Duodenal mucosa (tissue), 2 donors: Measurements from ENCODE around the gene TRAT1.

Experiments
- H3K27ac ChIP-seq: one replicate; pipeline ENCODE4 v1.7.0; 2013; ENCODE audit warnings: low read depth, low read length
- H3K27me3 ChIP-seq, 2 donors: one replicate each; pipeline ENCODE4 v1.7.0; 2013; ENCODE audit warnings: low read length in 2 of 2, control low read depth in 1 of 2; ENCODE audit not compliant: insufficient read depth in 2 of 2, control insufficient read depth in 1 of 2
- H3K36me3 ChIP-seq, 2 donors: one replicate each; pipeline ENCODE4 v1.7.0; 2013; ENCODE audit warnings: low read length in 2 of 2, control low read depth in 1 of 2; ENCODE audit not compliant: insufficient read depth in 2 of 2, control insufficient read depth in 1 of 2
- H3K4me1 ChIP-seq, 2 donors: one replicate each; pipeline ENCODE4 v1.7.0; 2013; ENCODE audit warnings: low read length in 2 of 2, control low read depth in 1 of 2; ENCODE audit not compliant: insufficient read depth in 2 of 2, control insufficient read depth in 1 of 2
- H3K4me3 ChIP-seq, 2 donors: one replicate each; pipeline ENCODE4 v1.7.0; 2013; ENCODE audit warnings: low read length in 2 of 2, low read depth in 1 of 2
- H3K9ac ChIP-seq, 2 donors: one replicate each; pipeline ENCODE4 v1.7.0; 2013; ENCODE audit warnings: low read length in 2 of 2, low read depth in 1 of 2
- H3K9me3 ChIP-seq, 2 donors: one replicate each; pipeline ENCODE4 v1.7.0; 2013; ENCODE audit warnings: low read length in 2 of 2, control low read depth in 1 of 2; ENCODE audit not compliant: control insufficient read depth in 1 of 2

The TRAT1 gene, protein sequence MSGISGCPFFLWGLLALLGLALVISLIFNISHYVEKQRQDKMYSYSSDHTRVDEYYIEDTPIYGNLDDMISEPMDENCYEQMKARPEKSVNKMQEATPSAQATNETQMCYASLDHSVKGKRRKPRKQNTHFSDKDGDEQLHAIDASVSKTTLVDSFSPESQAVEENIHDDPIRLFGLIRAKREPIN

DNA sequence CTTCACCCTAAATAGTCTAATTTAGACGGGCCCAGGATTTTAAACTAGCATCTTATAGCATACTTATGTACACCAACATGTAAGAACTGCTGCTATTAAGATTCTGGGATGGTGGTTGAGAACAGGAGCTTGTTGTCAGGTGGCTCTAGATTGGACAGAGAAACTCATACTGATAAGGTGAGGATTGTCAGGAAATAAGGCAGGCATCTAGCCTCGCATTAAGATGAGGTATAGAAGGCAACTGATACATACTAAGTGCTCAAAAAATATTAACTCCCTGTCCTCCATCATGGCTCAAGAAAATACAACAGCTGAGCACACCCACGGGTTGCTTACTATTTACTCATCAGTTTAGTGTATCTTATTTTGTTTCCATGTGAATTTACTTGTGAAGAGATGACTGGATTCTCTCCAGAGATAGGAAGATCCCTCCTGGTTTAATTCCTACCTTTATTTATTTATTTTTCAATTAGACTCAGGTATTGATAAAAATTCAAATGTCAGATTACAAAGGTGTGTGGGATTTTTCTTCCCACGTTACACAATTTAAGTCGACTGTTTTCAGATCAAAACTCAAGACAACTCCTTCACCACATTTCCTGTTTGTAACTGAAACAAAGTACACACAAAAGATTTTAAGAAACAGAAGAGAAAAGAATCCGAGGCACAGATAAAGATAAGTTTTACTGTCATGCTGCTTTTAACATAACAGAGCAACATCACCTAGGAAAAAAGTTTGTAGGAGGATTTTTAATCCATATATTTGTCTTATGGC is at the start of gene TRAT1:
Gene TRAT1 (plus strand): TSS at position 664 of the 775 bp plus-strand sequence. CDS start 142 bp downstream, outside the sequence.
- Histone ChIP-seq H3K36me3 (no peaks in the 10 kb centered on the region), H3K4me1 (no peaks in the 10 kb centered on the region), H3K9me3 (no peaks in the 10 kb centered on the region), H3K27me3 (no peaks in the 10 kb centered on the region), H3K4me3 (no peak within 1 kb of the TSS), H3K9ac (peak within 1 kb of the TSS in 1 of 2 donors; percentile 35), H3K27ac (no peak within 1 kb of the TSS)

DNA sequence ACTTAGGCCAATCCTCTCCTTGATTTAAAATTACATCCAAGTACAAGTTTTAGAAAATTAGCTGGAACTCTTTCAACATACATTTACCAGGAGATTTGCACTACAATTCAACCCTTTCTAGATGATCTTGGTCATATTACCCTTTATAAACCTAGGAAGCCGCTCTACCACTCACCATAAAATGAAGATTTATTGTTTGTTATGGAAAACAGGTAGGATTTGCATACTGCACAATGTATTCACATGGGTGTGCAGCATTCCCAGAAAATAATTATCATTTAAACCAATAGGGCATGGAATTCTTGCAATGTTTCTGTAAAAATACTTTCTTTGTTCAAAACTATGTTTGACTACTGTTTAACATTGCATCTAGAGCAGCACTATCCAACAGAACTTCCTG is 46.9 kb upstream of the TRAT1 start:
- Histone ChIP-seq H3K4me1 (no peaks in the 10 kb centered on the region), H3K27ac (no peak overlapping the region), H3K9ac (no peak overlapping the region), H3K9me3 (no peaks in the 10 kb centered on the region), H3K36me3 (no peaks in the 10 kb centered on the region), H3K27me3 (no peaks in the 10 kb centered on the region), H3K4me3 (no peak overlapping the region)

DNA sequence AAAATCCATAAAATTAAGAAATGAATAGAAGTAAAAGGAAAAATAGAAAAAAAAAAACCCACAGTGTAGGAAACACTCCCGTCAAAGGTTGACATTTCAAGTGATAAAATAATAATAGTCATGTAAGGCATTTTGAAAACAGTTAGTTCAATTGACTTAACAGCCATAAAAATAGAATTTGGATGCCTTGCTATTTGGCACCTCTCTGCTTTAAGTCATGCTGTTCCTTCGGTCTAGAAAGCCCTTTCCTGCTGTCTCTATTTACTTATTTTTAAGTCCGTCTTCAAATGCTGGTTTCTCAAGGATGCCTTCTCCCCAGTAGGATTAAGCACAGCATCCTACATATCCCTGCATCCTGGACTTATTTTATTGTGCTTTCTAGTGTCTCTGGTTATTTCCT is 43.1 kb upstream of the TRAT1 start:
- Histone ChIP-seq H3K4me3 (no peak overlapping the region), H3K9me3 (no peaks in the 10 kb centered on the region), H3K4me1 (no peaks in the 10 kb centered on the region), H3K27me3 (no peaks in the 10 kb centered on the region), H3K9ac (no peak overlapping the region), H3K36me3 (no peaks in the 10 kb centered on the region), H3K27ac (no peak overlapping the region)

DNA sequence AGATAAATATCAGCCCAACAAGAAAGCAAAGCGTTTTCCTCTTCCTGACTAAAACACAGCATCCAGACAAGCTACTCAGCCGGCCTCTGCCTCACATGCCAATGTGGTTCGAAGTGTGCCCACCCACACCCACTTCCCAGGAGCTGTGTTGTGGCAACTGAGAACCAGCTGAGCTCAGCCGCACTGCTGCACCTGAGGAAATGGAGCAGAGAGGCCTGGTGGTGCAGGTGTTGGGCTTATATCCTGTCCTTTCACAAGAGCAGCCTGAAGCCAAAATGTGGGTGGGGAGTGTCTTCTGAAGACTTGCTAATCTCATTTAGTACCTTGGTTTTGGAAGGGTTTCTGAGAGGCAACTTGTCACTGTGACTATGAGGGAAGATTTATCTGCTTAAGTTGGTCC is 42.4 kb upstream of the TRAT1 start:
- H3K4me1 ChIP-seq, result no peaks in the 10 kb centered on the region
- no peak overlapping the region for H3K9ac ChIP-seq
- H3K27me3 ChIP-seq, result no peaks in the 10 kb centered on the region
- no peaks in the 10 kb centered on the region for H3K9me3 ChIP-seq
- no peaks in the 10 kb centered on the region for H3K36me3 ChIP-seq
- H3K27ac ChIP-seq, result no peak overlapping the region
- no peak overlapping the region for H3K4me3 ChIP-seq

DNA sequence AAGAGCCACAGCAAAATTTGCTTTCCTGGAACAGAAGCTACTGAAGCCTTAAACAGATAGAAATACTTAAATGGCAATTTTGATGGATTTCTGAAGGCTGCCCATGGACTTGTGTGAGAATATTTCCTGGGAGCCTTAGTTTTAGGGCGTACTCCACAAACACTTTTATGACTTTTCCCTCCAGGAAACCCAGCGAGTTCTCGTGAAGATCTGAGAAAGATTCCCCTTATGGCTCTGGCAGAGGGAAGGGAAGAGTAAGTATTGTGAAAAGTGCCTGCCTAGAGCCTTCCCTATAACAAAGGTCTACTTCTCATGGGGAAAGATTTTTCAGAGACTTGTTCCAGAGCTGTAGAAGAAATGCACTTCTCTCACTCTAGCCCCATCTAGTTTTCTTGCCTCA is 31.1 kb upstream of the TRAT1 start:
- Histone ChIP-seq H3K27me3 (no peaks in the 10 kb centered on the region), H3K4me3 (no peak overlapping the region), H3K9me3 (no peaks in the 10 kb centered on the region)

DNA sequence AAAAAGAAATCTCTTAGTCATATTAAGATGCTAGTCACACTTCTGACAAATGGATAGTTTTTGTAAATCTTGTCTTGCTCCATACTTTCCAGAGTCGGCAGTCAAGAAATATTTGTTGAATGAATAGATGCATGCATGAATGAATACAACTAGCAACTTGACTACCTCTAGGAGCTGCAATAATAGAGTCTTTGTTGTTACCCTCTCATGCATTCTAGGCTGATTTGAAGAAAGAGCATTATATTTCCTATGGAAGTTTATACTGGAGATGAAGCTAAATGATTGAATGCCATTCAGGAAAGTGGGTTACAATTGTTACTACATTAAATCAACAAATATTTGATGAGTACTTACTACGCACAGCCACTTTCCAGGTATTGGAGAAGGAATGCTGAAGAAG is 18.1 kb upstream of the TRAT1 start:
- H3K9me3 ChIP-seq, result no peaks in the 10 kb centered on the region
- H3K27ac ChIP-seq, result no peak overlapping the region
- no peaks in the 10 kb centered on the region for H3K27me3 ChIP-seq
- peaks cover 0 to 15% of the 10 kb centered on the region in 2 donors for H3K4me1 ChIP-seq
- H3K9ac ChIP-seq, result no peak overlapping the region
- H3K4me3 ChIP-seq, result no peak overlapping the region
- no peaks in the 10 kb centered on the region for H3K36me3 ChIP-seq

More for the DNA sequence above, 31.1 kb upstream of the TRAT1 start:
- no peaks in the 10 kb centered on the region for H3K36me3 ChIP-seq
- H3K27ac ChIP-seq, result no peak overlapping the region
- no peaks in the 10 kb centered on the region for H3K4me1 ChIP-seq
- H3K9ac ChIP-seq, result no peak overlapping the region

DNA sequence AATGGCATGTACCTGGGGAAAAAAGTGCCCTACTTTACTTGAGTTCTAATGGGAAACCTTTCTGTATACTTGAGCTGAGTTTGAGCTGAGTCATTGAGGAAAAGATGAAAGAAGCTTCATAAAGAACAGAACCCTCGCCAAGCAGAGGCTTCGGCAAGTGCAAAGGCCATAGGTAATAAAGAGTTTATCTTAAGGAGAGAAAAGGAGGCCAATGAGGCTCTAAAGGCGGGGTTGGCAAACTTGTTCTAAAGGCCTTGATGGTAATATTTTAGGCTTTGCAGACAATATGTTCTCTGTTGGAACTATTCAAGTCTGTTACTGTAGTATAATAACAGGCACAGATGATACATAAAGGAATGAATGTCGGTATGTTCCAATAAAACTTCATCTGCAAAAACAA is 17.6 kb upstream of the TRAT1 start:
- Histone ChIP-seq H3K9ac (no peak overlapping the region), H3K9me3 (no peaks in the 10 kb centered on the region), H3K27me3 (no peaks in the 10 kb centered on the region), H3K4me1 (peaks cover 0 to 15% of the 10 kb centered on the region in 2 donors), H3K36me3 (no peaks in the 10 kb centered on the region), H3K27ac (no peak overlapping the region), H3K4me3 (no peak overlapping the region)

DNA sequence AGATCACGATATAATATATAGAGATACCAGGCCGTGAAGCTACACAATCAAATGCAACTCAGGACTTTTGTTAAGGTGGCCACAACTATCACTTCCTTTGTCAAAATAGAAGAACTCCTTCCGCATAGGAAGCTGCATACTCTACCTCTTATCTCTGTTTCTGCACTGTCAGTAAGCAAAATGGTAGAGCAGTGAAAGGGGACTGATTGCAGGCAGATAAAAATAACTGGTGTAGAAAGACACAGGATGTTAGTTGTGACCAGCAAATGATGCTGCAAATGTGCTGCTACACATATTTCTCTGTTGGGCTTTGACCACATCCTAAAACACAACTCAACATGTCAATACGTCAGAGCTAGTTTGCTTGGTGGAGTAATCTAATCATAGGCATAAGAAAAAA is 16.3 kb upstream of the TRAT1 start:
- Histone ChIP-seq H3K4me1 (peaks cover 0 to 15% of the 10 kb centered on the region in 2 donors), H3K27ac (no peak overlapping the region), H3K9me3 (no peaks in the 10 kb centered on the region), H3K9ac (no peak overlapping the region), H3K4me3 (no peak overlapping the region), H3K36me3 (no peaks in the 10 kb centered on the region), H3K27me3 (no peaks in the 10 kb centered on the region)

DNA sequence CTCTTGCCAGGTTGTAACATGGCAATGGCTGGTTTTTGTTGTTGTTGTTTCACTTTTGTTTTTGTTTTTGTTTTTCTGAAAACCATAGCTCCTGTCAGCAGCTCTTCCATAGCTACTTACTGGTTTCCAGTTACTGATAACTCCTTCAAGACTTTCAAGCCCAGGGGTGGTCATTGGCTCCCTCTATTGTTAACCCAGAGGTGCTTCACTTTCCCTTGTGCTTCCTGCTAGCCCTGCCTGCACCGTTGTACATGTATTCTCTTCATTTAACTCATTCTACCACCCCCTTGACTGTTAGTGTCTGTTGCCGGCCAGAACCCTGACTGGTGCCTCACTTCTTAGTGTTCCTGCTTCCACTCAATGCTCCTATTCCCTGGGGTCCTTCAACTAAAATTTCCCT is 4.2 kb upstream of the TRAT1 start:
- Histone ChIP-seq H3K27me3 (no peaks in the 10 kb centered on the region), H3K9ac (no peak overlapping the region), H3K4me1 (no peaks in the 10 kb centered on the region), H3K27ac (no peak overlapping the region), H3K36me3 (no peaks in the 10 kb centered on the region), H3K9me3 (no peaks in the 10 kb centered on the region), H3K4me3 (no peak overlapping the region)

DNA sequence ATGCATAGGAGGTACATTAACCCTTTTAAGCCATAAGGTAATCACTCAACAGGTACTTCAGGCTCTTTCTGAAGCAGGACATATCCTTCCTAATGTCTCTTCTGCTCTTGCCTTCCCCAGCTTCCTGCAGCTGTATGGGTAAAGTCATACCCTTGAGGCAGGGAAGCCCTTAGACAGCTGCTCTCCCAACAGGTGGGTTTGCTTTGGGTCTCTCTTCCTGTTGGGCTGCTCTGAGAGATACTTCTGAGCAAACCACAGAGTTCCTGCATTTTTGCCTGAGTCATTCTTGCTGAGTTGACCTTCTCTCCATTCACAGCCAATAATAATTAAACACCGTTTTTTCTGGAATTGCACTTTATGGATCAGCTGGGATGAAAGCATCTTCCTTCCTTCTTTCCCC is 2.0 kb upstream of the TRAT1 start:
- no peak overlapping the region for H3K4me3 ChIP-seq
- no peaks in the 10 kb centered on the region for H3K9me3 ChIP-seq
- no peak overlapping the region for H3K9ac ChIP-seq
- no peak overlapping the region for H3K27ac ChIP-seq
- no peaks in the 10 kb centered on the region for H3K4me1 ChIP-seq
- H3K27me3 ChIP-seq, result no peaks in the 10 kb centered on the region
- H3K36me3 ChIP-seq, result no peaks in the 10 kb centered on the region
